HepG2 (cell line): ENCODE measurements around the gene TOMM7. TPM values are rescaled to one million over a fixed set of nuclear protein-coding genes. Genes with fewer than 3 reads are reported as not detected.

Experiments used
- ATAC-seq: fragments of 200-7000 bp; cut with Tn5 transposase; 3 replicates; pipeline ENCODE4 v1.9.1; 2020; ENCODE audit warnings: mild to moderate bottlenecking, moderate library complexity
- BruUV-seq: library from RNA; stranded (reverse); fragments of 400-500 nt; replicated peaks from 2 replicates; lab custom pipeline; 2021; lab: Mats Ljungman, UMichigan
- CTCF ChIA-PET: fragments of 300-600 bp; formaldehyde crosslinking; extraction: SDS; loops from one replicate; lab custom pipeline; 2021; ENCODE audit warnings: low total read pairs, inconsistent platforms, low intra/inter-chr PET ratio; lab: Yijun Ruan, JAX
- POLR2A ChIA-PET: fragments of 350-600 bp; sonication (Branson Sonifier 250); formaldehyde crosslinking; loops from one replicate; lab custom pipeline; 2020; ENCODE audit warnings: antibody characterized with exemption, inconsistent platforms; lab: Yijun Ruan, JAX
- DNase-seq: peaks from one replicate; pipeline ENCODE4 v3.0.0-alpha.2; 2015; ENCODE audit warnings: low spot score
- FAIRE-seq: peaks from 3 replicates; lab custom pipeline; 2011; peaks lifted over from hg19 to GRCh38; lab: Jason Lieb, UNC
- H2AFZ ChIP-seq: one replicate; pipeline ENCODE4 v1.6.1; 2011; ENCODE audit warnings: low read length, inconsistent platforms
- H3K27ac ChIP-seq: fragments of 300-600 bp; 3 replicates; pipeline ENCODE4 v1.8.0; 2011; ENCODE audit warnings: mixed run types, mild to moderate bottlenecking, mixed read lengths, low read length, inconsistent platforms; ENCODE audit not compliant: insufficient read depth; ENCODE audit errors: extremely low read length
- H3K27me3 ChIP-seq, 2 experiments: fragments of 200-600 bp in 1 of 2; 2 replicates in 1 of 2; 3 replicates in 1 of 2; pipeline versions ENCODE4 v1.6.0 to v1.8.0; 2011; ENCODE audit warnings: low read length in 2 of 2, mild to moderate bottlenecking in 2 of 2, moderate library complexity in 2 of 2, inconsistent platforms in 1 of 2; ENCODE audit not compliant: insufficient read depth in 2 of 2, control insufficient read depth in 1 of 2
- H3K36me3 ChIP-seq, 2 experiments: fragments of 200-600 bp in 1 of 2; replicated peaks in 1 of 2; 2 replicates in 1 of 2; 3 replicates in 1 of 2; pipeline versions ENCODE4 v1.5.1 to v1.8.0; 2011; ENCODE audit warnings: low read length in 2 of 2, inconsistent platforms in 1 of 2; ENCODE audit not compliant: insufficient read depth in 2 of 2, control insufficient read depth in 1 of 2
- H3K4me1 ChIP-seq: 2 replicates; pipeline ENCODE4 v1.5.1; 2012; ENCODE audit warnings: low read length, inconsistent platforms; ENCODE audit not compliant: insufficient read depth
- H3K4me2 ChIP-seq: 2 replicates; pipeline ENCODE4 v1.6.0; 2011; ENCODE audit warnings: low read depth, low read length, inconsistent platforms
- H3K4me3 ChIP-seq, 3 experiments: fragments of 200-600 bp in 1 of 3; sonication (generic), shearing (Covaris generic) in 1 of 3; replicated peaks in 1 of 3; 2 replicates each; pipeline ENCODE4 v1.5.1; 2011 to 2016; ENCODE audit warnings: low read length in 3 of 3, inconsistent platforms in 2 of 3, low read depth in 2 of 3, mild to moderate bottlenecking in 2 of 3, control low read depth in 1 of 3, mixed read lengths in 1 of 3; ENCODE audit not compliant: insufficient read depth in 1 of 3
- H3K79me2 ChIP-seq: one replicate; pipeline ENCODE4 v1.6.1; 2011; ENCODE audit warnings: low read length, inconsistent platforms; ENCODE audit not compliant: insufficient read depth
- H3K9ac ChIP-seq: 2 replicates; pipeline ENCODE4 v1.6.0; 2011; ENCODE audit warnings: mild to moderate bottlenecking, low read depth, low read length, inconsistent platforms; ENCODE audit not compliant: insufficient read depth
- H3K9me3 ChIP-seq: 2 replicates; pipeline ENCODE4 v1.5.1; 2012; ENCODE audit warnings: mild to moderate bottlenecking, low read length
- H4K20me1 ChIP-seq: 2 replicates; pipeline ENCODE4 v1.6.0; 2011; ENCODE audit warnings: inconsistent platforms, mild to moderate bottlenecking, low read length, moderate library complexity; ENCODE audit not compliant: insufficient read depth
- AGO1 ChIP-seq: fragments of 200-400 bp; formaldehyde crosslinking; IDR thresholded peaks from 2 replicates; pipeline ENCODE4 v1.6.1; 2017; ENCODE audit warnings: mild to moderate bottlenecking, low read depth, low read length, moderate library complexity; ENCODE audit not compliant: poor library complexity, severe bottlenecking
- DNMT3B ChIP-seq: conservative IDR thresholded peaks from 2 replicates; pipeline ENCODE4 v1.6.1; 2016; ENCODE audit warnings: missing biosample characterization, control low read depth
- HHEX ChIP-seq: IDR thresholded peaks from 2 replicates; pipeline ENCODE4 v1.6.1; 2016; ENCODE audit warnings: control low read depth
- MAF1 ChIP-seq: sonication (generic); formaldehyde crosslinking; IDR thresholded peaks from 2 replicates; pipeline ENCODE4 v1.5.0; 2020; ENCODE audit warnings: missing genetic modification reagents, borderline replicate concordance
- MIXL1 ChIP-seq: IDR thresholded peaks from 2 replicates; pipeline ENCODE4 v1.6.1; 2016
- NCOA5 ChIP-seq: sonication (generic); formaldehyde crosslinking; IDR thresholded peaks from 2 replicates; pipeline ENCODE4 v1.4.0; 2020; ENCODE audit warnings: missing genetic modification reagents
- NFE2L1 ChIP-seq: sonication (generic); formaldehyde crosslinking; IDR thresholded peaks from 2 replicates; pipeline ENCODE4 v1.4.0; 2020; ENCODE audit warnings: missing genetic modification reagents, mild to moderate bottlenecking, borderline replicate concordance
- RBAK ChIP-seq: sonication (generic); formaldehyde crosslinking; IDR thresholded peaks from 2 replicates; pipeline ENCODE4 v1.5.1; 2020; ENCODE audit warnings: mild to moderate bottlenecking, missing genetic modification reagents
- TARDBP ChIP-seq: sonication (generic); formaldehyde crosslinking; IDR thresholded peaks from 2 replicates; pipeline ENCODE4 v1.8.0; 2022; ENCODE audit warnings: mild to moderate bottlenecking, missing genetic modification reagents
- ZMYM4 ChIP-seq: sonication (generic); formaldehyde crosslinking; IDR thresholded peaks from 2 replicates; pipeline ENCODE4 v1.8.1; 2023; ENCODE audit warnings: mild to moderate bottlenecking, missing genetic modification reagents
- ZNF225 ChIP-seq: sonication (generic); formaldehyde crosslinking; IDR thresholded peaks from 2 replicates; pipeline ENCODE4 v1.4.0; 2020; ENCODE audit warnings: mild to moderate bottlenecking, missing genetic modification reagents
- ZNF317 ChIP-seq: sonication (generic); formaldehyde crosslinking; IDR thresholded peaks from 2 replicates; pipeline ENCODE4 v1.5.0; 2020; ENCODE audit warnings: mild to moderate bottlenecking, missing genetic modification reagents
- ZNF343 ChIP-seq: sonication (generic); formaldehyde crosslinking; IDR thresholded peaks from 2 replicates; pipeline ENCODE4 v1.4.0; 2020; ENCODE audit warnings: mild to moderate bottlenecking, missing genetic modification reagents
- WGBS: methylation state at CpG from one replicate; pipeline ENCODE4 v1.1.6; 2017; ENCODE audit warnings: low lambda C conversion rate; 5-methylcytosine and 5-hydroxymethylcytosine counted together
- in situ Hi-C: cut with HindIII; loops from 2 replicates; pipeline ENCODE4 v1.10.0; 2017; ENCODE audit warnings: low pct_unique_long_range_greater_than_20kb; ENCODE audit not compliant: extremely low pct_ligation_motif_present
- intact Hi-C: fragments of 100-400 bp; cut with micrococcal nuclease; formaldehyde crosslinking; loops from one replicate; pipeline ENCODE4 v1.10.0; 2022; ENCODE audit not compliant: unreplicated experiment
- polyA plus RNA-seq, 8 experiments: library from polyadenylated mRNA; depleted of rRNA in 3 of 8; stranded (reverse) in 7 of 8; unstranded in 1 of 8; fragments of >200 nt; fragmentation: Illumina TruSeq in 4 of 8; extraction: Trizol in 4 of 8; gene quantifications; 2 replicates each; pipeline versions ENCODE4 v1.2.1 to v1.2.3, GENCODE V29; 2011 to 2016; ENCODE audit warnings: low read depth in 4 of 8, missing spikeins in 1 of 8, mixed read lengths in 1 of 8; ENCODE audit not compliant: insufficient read depth in 1 of 8
- total RNA-seq, 5 experiments: library from RNA; depleted of rRNA; stranded (reverse); fragments of >200 nt; fragmentation: Illumina TruSeq; extraction: Trizol; gene quantifications; 2 replicates each; pipeline ENCODE4 v1.2.3, GENCODE V29; 2016; ENCODE audit warnings: low read depth in 1 of 5
- TF ChIP-seq, protein P1 (sequence below): sonication (generic); formaldehyde crosslinking; IDR thresholded peaks from 2 replicates; pipeline ENCODE4 v1.4.0; 2020; ENCODE audit warnings: missing genetic modification reagents
- TF ChIP-seq, protein P2 (sequence below): sonication (generic); formaldehyde crosslinking; IDR thresholded peaks from 2 replicates; pipeline ENCODE4 v1.5.0; 2020; ENCODE audit warnings: mild to moderate bottlenecking, missing genetic modification reagents
- TF ChIP-seq, protein P3 (sequence below): IDR thresholded peaks from 2 replicates; pipeline ENCODE4 v1.6.1; 2016; ENCODE audit warnings: mild to moderate bottlenecking
- TF ChIP-seq, protein P4 (sequence below): sonication (generic); formaldehyde crosslinking; IDR thresholded peaks from 2 replicates; pipeline ENCODE4 v1.8.1; 2022; ENCODE audit warnings: low read depth, mild to moderate bottlenecking, missing genetic modification reagents

Gene TOMM7
- total and polyA plus RNA-seq, 2 of the 13 experiments (the other 11 are each of a cell fraction or from before 2014, with no cell fraction given): 251 to 369 TPM

DNA sequence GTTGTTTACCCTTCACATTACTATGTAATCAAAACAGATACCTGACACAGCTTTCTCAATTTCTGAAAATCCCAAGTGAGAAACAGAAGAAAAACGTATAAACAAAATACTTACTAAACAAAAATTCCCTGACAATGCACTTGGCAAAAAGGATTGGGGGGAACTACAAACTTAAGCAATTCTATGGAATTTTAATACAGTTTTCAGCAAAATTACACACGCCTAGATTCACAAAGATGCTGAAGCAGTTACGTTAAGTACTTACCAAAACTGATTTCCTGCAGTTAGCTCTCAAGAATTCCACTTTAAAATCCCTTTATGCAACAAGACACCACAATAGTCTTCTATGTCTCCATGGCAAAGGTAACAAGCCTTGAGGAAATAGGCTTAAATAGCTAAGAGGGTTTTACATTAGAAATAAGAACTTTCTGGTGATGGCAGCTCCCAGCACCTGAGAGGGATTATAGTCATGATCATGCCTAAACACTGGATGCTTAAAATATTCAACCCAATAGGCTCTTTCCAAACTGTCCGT is 10.8 kb downstream of the TOMM7 start:
- no peak overlapping the region for H3K4me3 ChIP-seq
- DNase-seq (no peak), FAIRE-seq (no peak), ATAC-seq (no peak)
- H3K79me2 ChIP-seq: no peaks in the 10 kb centered on the region
- peaks cover 2 to 25% of the 10 kb centered on the region in 2 experiments; a peak in 3 of 5 replicates for H3K36me3 ChIP-seq
- no peak overlapping the region for H2AFZ ChIP-seq
- peaks cover 56% of the 10 kb centered on the region for H3K4me1 ChIP-seq
- intact Hi-C loops (no loop called here), in situ Hi-C loops (no loop called here)
- H3K27ac ChIP-seq: no peak overlapping the region
- H3K9me3 ChIP-seq: no peaks in the 10 kb centered on the region
- H3K4me2 ChIP-seq: no peak overlapping the region
- no peaks in the 10 kb centered on the region for H3K27me3 ChIP-seq
- no peak overlapping the region for H3K9ac ChIP-seq
- BruUV-seq: no TSS peak
- WGBS: 94% methylated on average over 4 of the region's 4 CpGs
- H4K20me1 ChIP-seq: no peaks in the 10 kb centered on the region
- CTCF ChIA-PET: no interaction called here
- POLR2A ChIA-PET: interaction anchor here (1.2 kb wide), 1 partner anchor 11 kb away, joined by 3 read pairs; the partner anchor contains the start of gene TOMM7
- TF ChIP-seq, protein P1, sequence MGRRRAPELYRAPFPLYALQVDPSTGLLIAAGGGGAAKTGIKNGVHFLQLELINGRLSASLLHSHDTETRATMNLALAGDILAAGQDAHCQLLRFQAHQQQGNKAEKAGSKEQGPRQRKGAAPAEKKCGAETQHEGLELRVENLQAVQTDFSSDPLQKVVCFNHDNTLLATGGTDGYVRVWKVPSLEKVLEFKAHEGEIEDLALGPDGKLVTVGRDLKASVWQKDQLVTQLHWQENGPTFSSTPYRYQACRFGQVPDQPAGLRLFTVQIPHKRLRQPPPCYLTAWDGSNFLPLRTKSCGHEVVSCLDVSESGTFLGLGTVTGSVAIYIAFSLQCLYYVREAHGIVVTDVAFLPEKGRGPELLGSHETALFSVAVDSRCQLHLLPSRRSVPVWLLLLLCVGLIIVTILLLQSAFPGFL (CRISPR knock-in tag): no peak
- no peak for TF ChIP-seq HHEX (CRISPR knock-in tag)
- TF ChIP-seq ZNF317 (CRISPR knock-in tag): no peak
- TF ChIP-seq, protein P2, sequence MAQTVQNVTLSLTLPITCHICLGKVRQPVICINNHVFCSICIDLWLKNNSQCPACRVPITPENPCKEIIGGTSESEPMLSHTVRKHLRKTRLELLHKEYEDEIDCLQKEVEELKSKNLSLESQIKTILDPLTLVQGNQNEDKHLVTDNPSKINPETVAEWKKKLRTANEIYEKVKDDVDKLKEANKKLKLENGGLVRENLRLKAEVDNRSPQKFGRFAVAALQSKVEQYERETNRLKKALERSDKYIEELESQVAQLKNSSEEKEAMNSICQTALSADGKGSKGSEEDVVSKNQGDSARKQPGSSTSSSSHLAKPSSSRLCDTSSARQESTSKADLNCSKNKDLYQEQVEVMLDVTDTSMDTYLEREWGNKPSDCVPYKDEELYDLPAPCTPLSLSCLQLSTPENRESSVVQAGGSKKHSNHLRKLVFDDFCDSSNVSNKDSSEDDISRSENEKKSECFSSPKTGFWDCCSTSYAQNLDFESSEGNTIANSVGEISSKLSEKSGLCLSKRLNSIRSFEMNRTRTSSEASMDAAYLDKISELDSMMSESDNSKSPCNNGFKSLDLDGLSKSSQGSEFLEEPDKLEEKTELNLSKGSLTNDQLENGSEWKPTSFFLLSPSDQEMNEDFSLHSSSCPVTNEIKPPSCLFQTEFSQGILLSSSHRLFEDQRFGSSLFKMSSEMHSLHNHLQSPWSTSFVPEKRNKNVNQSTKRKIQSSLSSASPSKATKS: no peak
- TF ChIP-seq NCOA5 (CRISPR knock-in tag): no peak
- TF ChIP-seq MAF1 (CRISPR knock-in tag): no peak
- TF ChIP-seq, protein P3, sequence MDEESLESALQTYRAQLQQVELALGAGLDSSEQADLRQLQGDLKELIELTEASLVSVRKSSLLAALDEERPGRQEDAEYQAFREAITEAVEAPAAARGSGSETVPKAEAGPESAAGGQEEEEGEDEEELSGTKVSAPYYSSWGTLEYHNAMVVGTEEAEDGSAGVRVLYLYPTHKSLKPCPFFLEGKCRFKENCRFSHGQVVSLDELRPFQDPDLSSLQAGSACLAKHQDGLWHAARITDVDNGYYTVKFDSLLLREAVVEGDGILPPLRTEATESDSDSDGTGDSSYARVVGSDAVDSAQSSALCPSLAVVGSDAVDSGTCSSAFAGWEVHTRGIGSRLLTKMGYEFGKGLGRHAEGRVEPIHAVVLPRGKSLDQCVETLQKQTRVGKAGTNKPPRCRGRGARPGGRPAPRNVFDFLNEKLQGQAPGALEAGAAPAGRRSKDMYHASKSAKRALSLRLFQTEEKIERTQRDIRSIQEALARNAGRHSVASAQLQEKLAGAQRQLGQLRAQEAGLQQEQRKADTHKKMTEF (CRISPR knock-in tag): no peak
- no peak for TF ChIP-seq NFE2L1 (CRISPR knock-in tag)
- TF ChIP-seq ZNF225 (CRISPR knock-in tag): no peak
- TF ChIP-seq RBAK: no peak
- no peak for TF ChIP-seq TARDBP (CRISPR knock-in tag)
- TF ChIP-seq ZMYM4: no peak
- TF ChIP-seq, protein P4, sequence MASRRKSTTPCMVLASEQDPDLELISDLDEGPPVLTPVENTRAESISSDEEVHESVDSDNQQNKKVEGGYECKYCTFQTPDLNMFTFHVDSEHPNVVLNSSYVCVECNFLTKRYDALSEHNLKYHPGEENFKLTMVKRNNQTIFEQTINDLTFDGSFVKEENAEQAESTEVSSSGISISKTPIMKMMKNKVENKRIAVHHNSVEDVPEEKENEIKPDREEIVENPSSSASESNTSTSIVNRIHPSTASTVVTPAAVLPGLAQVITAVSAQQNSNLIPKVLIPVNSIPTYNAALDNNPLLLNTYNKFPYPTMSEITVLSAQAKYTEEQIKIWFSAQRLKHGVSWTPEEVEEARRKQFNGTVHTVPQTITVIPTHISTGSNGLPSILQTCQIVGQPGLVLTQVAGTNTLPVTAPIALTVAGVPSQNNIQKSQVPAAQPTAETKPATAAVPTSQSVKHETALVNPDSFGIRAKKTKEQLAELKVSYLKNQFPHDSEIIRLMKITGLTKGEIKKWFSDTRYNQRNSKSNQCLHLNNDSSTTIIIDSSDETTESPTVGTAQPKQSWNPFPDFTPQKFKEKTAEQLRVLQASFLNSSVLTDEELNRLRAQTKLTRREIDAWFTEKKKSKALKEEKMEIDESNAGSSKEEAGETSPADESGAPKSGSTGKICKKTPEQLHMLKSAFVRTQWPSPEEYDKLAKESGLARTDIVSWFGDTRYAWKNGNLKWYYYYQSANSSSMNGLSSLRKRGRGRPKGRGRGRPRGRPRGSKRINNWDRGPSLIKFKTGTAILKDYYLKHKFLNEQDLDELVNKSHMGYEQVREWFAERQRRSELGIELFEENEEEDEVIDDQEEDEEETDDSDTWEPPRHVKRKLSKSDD: no peak
- no peak for TF ChIP-seq DNMT3B (CRISPR knock-in tag)
- TF ChIP-seq AGO1: no peak
- no peak for TF ChIP-seq MIXL1
- no peak for TF ChIP-seq ZNF343
